SW 1271 (cell line): ENCODE data around the gene ULBP1.
"Not testable (repeated sequence)": the region's sequence is repeated elsewhere in the genome, so short reads cannot be mapped to it uniquely, and the experiment has no call there.

Source experiments
- DNase-seq, 2 experiments: peaks; one replicate each; lab custom pipeline; 2025; lab: John Stamatoyannopoulos, UW

Gene ULBP1

GRCh38 chr6:149977221-149977620, 13.5 kb downstream of the ULBP1 start:
- DNase-seq = no peak

GRCh38 chr6:149978610-149979009, 14.9 kb downstream of the ULBP1 start:
- DNase-seq = no peak

DNA sequence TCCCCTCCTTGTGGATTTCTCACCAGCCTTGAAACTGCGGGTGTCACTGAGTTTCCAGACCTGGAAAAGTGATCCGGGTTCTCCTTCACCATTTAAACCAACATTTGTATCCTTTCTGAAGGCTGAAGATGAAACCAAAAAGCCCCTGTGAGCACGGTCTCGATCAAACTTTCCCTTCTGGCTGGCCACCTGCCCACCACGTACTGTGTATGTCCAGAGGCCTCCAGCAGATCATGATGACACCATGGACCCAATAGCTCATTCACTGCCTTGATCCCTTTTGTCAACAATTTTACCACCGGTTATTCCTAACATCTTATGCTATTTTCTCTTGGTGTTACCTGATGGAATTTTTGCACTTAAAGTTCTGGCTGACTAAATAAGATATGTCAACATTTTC, 15.6 kb downstream of the ULBP1 start:
- DNase-seq = no peak

GRCh38 chr6:149983145-149983544, 19.4 kb downstream of the ULBP1 start:
- DNase-seq = no peak

- DNase-seq = no peak
Measured at GRCh38 chr6:149984773-149985172, 21.0 kb downstream of the ULBP1 start.

DNA sequence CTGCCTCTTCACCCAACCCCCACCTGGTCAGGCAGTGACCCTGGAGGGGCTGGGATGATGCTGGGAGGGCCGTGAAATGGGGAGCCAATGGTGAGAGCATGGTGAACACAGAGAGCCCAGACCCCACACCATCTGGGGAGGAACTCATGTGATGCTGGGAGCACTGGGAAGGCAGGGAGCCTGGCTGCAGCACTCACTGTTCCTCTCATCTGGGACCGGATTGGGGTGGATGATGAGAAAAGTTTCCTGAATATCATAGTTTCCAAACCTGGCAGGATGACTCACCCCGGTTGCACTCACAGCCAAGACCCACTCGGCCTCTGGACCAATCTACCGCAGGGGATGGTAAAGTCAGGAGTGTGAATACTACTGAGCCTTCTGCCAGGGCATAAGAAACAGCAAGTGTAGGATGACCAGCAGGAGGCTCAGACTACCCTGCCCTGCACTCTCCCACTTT, 21.8 kb downstream of the ULBP1 start:
- no peak for DNase-seq

- no peak for DNase-seq
Measured at GRCh38 chr6:149987602-149988107, 23.9 kb downstream of the ULBP1 start.

- no peak for DNase-seq
Measured at GRCh38 chr6:149988550-149989346, 25.0 kb downstream of the ULBP1 start.

DNA sequence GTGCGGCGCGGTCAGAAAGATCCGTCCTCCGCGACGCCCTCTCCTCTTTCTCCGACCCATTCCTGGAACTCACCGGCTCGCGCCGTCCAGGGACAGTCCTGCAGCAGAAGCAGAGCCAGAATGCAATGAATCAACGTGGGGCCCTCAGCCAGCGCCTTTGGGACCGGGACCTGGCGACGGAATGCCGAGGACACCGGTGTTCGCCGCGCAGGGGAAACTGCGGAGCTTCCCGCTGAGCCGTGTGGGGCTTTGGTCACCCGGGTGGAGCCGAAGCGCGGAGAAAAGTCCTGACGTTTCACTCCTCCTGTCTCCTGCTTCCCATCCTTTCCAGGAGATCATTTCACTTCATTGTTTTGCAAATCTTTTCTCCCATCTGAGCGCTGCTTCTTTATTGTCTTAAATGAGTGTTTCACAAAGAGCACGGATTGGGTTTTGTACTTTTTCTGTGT, 26.5 kb downstream of the ULBP1 start:
- no peak for DNase-seq

DNA sequence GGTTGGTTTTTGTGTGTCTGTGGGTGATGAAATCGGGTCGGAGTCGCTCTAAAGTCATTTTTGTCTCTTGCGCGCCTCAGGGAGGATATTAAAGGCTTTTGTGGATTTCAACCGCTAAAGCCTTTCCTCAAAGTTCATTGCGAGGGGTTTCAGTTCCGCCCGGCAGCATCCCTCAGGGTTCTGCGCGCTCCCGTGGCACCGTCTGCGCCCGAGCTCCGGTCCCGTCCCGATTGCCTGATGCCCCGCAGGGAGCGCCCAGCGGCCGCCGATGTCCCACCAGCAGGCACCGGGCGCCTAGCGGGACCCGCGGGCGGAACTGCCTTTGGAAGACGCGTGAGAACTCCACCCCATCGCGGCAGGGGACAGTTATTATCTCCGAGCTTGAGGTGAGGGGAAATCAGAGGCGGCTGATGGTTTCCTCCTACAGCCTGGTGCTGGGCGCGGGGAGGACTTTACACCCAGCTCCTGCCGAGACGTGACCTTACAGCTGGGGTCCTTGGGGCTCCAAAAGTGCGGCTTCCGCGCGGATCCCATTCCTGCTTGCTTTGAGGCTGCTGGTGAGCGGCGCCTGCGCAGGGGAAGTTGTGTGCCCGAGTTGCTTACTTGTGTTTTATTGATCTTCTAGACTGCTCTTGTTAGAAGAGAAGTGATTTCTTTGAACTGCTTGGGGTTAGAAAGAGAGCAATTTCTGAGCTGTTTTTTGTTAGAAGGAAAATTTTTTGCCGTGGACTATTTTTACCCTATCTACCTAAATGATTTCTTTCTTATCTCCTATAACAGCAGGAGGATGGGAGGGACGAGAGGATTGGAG, 27.1 kb downstream of the ULBP1 start:
- no peak for DNase-seq

GRCh38 chr6:149991472-149991795, 27.7 kb downstream of the ULBP1 start:
- DNase-seq = not testable (repeated sequence)

GRCh38 chr6:149991838-149992237, 28.1 kb downstream of the ULBP1 start:
- DNase-seq = no peak

GRCh38 chr6:149995235-149995750, 31.6 kb downstream of the ULBP1 start:
- DNase-seq = no peak

- DNase-seq = no peak
Measured at GRCh38 chr6:149995971-149996370, 32.2 kb downstream of the ULBP1 start.

- no peak for DNase-seq
Measured at GRCh38 chr6:149999636-150000035, 35.9 kb downstream of the ULBP1 start.

- no peak for DNase-seq
Measured at GRCh38 chr6:150001295-150002008, 37.7 kb downstream of the ULBP1 start.

- no peak for DNase-seq
Measured at GRCh38 chr6:150002710-150003109, 39.0 kb downstream of the ULBP1 start.

GRCh38 chr6:150003599-150003998, 39.9 kb downstream of the ULBP1 start:
- DNase-seq = not testable (repeated sequence)

DNA sequence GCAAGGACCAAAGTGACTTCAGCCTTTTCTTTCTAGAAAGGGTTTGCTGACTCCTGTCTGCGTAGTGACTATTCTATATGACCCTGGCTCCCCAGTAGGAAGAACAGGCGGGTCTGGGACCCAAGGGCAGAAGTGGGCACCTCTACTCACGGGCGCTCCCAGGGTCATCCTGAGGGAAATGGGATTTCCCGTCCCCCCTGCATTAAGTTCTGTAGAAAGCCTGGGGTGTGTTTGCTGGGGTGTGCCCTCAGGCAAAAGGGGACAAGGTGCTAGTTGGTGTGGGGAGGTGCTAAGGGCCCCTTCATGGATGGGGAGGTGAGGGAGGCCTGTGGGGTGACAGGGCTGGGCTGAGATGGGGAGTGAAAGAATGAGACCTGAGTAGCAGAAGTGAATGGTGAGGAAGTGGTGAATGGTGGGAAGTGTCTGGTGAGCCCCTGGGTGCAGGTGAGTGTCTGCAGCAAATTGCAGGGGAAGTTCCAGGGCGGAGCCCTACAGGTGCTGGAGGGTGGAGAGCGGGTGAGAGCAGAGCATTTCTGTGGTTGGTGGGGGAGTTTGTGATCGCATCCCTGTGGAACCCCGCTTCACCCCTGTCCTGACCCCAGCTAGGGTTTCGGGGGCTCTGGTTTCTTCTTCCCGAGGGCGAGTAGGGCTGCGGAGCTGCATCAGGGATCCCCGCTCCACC, 40.5 kb downstream of the ULBP1 start:
- no peak for DNase-seq

DNA sequence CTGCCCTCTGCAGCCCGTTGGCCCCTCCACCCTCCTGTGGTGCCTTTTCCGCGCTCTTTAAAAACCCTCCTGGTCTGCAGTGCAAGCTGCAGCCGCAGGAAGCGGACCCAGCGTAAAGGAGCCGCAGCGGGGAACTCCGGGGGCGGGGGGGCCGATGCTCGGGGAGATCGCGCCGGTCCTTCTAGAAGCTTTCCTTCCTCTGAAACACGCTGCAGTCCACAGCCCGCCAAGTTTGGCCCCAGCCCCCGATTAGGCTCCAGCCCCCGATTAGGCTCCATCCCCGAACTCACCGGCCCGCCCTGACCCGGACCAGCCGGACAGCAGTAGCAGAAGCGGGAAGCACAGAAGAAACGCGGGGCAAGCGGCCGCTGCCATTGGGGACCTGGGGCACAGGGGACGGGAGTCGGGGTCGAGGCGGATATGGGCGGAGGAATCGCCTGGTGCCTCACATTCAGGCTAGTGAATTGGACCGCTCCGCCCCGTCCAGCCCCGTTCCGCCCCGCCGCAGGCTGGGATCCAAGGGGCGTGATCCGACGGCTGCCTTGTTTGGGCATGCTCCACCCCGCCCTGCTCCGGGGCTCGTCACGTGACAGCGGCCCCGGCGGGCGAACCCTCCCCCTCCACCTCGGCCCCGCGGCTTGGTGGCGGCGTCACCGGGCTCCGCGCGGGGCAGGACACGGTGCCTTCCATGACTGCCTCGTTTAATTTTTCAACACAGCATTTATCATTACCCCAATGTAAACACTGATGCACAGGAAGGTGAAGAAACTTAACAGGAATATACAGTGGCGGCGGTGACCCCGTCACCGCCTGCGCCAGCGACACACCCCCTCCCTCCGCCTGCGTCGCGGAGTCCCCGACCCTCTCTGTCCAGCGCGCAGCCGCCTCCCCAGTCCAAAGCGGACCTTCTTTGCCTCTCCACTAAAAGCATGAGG, 41.3 kb downstream of the ULBP1 start:
- DNase-seq = peak; percentile 68 to 89
